RWPE1 (cell line): ENCODE results near the gene PHLDA3.
"Not testable (repeated sequence)": the region's sequence is repeated elsewhere in the genome, so short reads cannot be mapped to it uniquely, and the experiment has no call there.

Experiments
- CTCF ChIA-PET: fragments of 350-600 bp; sonication (Branson Sonifier 250); formaldehyde crosslinking; extraction: SDS; loops from one replicate; lab custom pipeline; 2021; lab: Yijun Ruan, JAX
- POLR2A ChIA-PET: fragments of 400-600 bp; formaldehyde crosslinking; extraction: SDS; loops from one replicate; lab custom pipeline; 2020; ENCODE audit warnings: antibody characterized with exemption; ENCODE audit not compliant: low non-redundant PET; lab: Yijun Ruan, JAX
- DNase-seq: peaks from one replicate; pipeline ENCODE4 v3.0.0; 2012; ENCODE audit warnings: low spot score
- H3K27ac ChIP-seq: fragments of 450-650 bp; 2 replicates; pipeline ENCODE4 v1.5.1; 2017
- CTCF ChIP-seq: fragments of 450-650 bp; conservative IDR thresholded peaks from 2 replicates; pipeline ENCODE4 v1.5.1; 2017; ENCODE audit warnings: low read depth, mild to moderate bottlenecking

Gene PHLDA3

GRCh38 chr1:201479201-201479730 is 10.3 kb upstream of the PHLDA3 start:
- no peak for TF ChIP-seq CTCF
- CTCF ChIA-PET: interaction anchor here (0.6 to 22.3 kb wide), 3 partner anchors 23 to 43 kb away, joined by 3 to 464 read pairs (median 29); partner anchors contain the start of gene CSRP1
- POLR2A ChIA-PET: no interaction called here
- H3K27ac ChIP-seq: peak overlapping the region; percentile 40; the same call in 1 of the 2 replicates
- no peak for DNase-seq

GRCh38 chr1:201478666-201479065 is 9.7 kb upstream of the PHLDA3 start:
- CTCF ChIA-PET: interaction anchor here (4.9 to 22.3 kb wide), 2 partner anchors 33 to 43 kb away, joined by 29 to 464 read pairs; partner anchors contain the start of gene CSRP1

DNA sequence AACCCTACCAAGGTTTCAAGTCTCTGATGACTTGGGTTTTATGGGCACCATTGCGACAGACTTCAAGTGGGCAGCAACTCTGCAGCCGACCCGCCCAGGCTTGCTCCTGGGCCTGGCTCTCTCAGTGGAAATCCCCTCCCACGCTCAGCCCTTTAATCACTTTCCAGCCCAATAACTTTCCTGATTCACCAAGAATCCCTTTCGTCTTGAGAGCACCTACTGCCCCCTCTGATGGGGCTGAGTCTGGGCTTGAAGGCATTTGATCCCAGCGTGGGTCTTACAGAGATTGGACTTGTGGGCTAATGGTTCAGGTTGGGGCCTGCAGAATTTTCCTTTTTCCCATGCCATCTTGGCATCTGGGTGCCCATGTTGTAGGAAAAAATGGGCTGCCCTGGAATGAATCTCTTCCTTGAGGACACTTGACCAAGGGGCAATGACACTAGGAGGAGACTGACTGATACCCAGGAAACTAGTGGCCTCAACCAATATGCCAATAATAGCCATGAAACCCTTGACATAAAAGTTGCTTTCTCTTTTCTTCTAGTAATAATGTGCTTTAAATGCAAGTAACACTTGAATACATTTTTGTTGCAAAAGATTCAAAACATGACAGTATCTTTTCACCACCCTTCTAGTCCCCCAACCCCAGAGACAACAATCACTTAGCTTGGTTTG is 7.8 kb upstream of the PHLDA3 start:
- H3K27ac ChIP-seq: peak overlapping the region; percentile 97
- TF ChIP-seq CTCF: no peak
- CTCF ChIA-PET: interaction anchor here (0.5 to 3.1 kb wide), 7 partner anchors 10 to 258 kb away, joined by 3 to 15 read pairs (median 4); no protein-coding TSS in a partner anchor
- peak; percentile 93 for DNase-seq
- POLR2A ChIA-PET: interaction anchor here (0.7 to 1.2 kb wide), 2 partner anchors 12 to 19 kb away, joined by 4 to 6 read pairs; no protein-coding TSS in a partner anchor

More at GRCh38 chr1:201478666-201479065, 9.7 kb upstream of the PHLDA3 start:
- POLR2A ChIA-PET, DNase-seq, H3K27ac ChIP-seq: not testable (repeated sequence)

DNA sequence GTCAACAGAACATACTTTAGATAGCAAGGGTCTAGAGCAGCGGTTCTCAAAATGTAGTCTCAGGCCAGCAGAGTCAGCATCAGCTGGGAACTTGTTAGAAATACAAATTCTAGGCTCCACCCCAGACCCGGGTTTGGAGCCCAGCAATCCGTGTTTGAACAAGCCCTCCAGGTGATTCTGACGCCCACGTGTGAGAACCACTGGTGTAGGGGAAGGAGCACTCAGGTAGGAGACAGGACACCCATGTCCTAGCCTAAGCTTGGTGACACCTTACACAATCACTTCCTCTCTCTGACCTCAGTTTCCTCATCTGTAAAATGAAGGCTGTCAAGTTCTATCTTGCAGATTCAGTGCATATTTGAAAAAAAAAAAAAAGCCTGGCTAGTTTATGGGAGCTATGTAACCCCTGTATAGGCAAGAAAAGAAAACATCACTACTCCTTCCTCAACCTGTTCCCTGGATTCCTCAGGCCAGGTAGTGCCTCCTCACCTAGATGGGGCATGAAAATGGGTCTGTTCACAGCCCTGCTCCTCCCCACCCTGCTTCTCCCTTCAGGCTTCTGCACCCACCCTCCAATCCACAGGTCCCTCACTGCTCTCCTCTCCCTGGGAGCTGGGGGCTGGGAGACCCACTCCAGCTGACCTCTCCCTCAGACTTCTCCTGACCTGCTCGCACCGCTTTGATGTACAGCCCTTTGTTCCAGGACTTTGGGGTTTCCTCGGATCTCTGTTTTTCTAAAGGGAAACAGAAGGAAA is 7.1 kb upstream of the PHLDA3 start:
- ChIA-PET CTCF (interaction anchor here (0.5 to 3.1 kb wide), 7 partner anchors 10 to 690 kb away, joined by 3 to 15 read pairs (median 4); no protein-coding TSS in a partner anchor), POLR2A (interaction anchor here (0.7 to 1.2 kb wide), 2 partner anchors 11 to 20 kb away, joined by 4 to 6 read pairs; no protein-coding TSS in a partner anchor)
- TF ChIP-seq CTCF: no peak
- peak overlapping the region; percentile 97 for H3K27ac ChIP-seq
- DNase-seq: peak; percentile 69

DNA sequence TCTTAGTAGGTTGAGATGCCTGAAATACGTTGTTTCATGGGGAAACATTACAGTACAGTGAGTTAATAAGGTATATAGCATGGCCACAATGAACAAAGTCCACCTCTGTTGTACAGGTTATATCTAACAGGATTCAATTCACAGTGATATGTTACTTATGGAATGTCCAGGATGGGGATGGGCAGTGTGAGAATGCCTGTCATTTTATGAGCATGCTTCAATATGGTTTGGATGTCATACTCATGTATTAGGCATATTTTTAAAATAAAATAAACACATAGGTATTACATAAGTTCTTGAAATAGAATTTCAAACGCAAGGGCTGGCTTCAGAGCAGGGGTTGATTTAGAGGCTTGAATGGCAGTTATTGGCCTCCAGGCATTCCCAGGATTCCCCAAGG is 6.1 kb upstream of the PHLDA3 start:
- CTCF ChIA-PET: interaction anchor here (0.5 to 3.1 kb wide), 2 partner anchors 25 to 37 kb away, joined by 3 to 15 read pairs; no protein-coding TSS in a partner anchor
- peak overlapping the region; percentile 97 for H3K27ac ChIP-seq
- POLR2A ChIA-PET: no interaction called here
- TF ChIP-seq CTCF: no peak
- peak; percentile 82 for DNase-seq

GRCh38 chr1:201473296-201473695 is 4.3 kb upstream of the PHLDA3 start:
- peak overlapping the region; percentile 84; the same call in 1 of the 2 replicates for H3K27ac ChIP-seq
- CTCF ChIA-PET: no interaction called here
- no peak for TF ChIP-seq CTCF
- DNase-seq: no peak
- POLR2A ChIA-PET: no interaction called here

DNA sequence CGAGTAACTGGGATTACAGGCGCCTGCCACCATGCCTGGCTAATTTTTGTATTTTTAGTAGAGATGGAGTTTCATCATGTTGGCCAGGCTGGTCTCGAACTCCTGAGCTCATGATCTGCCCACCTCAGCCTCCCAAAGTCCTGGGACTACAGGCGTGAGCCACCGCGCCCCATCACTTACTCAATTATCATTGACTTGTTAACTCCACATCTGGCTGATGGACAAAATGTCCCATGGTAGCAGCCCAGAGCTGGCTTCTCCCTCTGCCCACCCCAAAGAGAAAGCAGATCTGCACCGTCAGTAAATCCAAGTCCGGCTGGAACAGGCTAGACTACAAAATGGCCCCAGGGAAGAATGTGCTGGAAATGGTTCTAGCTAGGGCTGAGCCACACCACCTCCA is 3.3 kb upstream of the PHLDA3 start:
- CTCF ChIA-PET: interaction anchor here (0.6 to 0.7 kb wide), 2 partner anchors 33 to 182 kb away, joined by 3 to 4 read pairs; no protein-coding TSS in a partner anchor
- DNase-seq, POLR2A ChIA-PET: not testable (repeated sequence)
- H3K27ac ChIP-seq: peak overlapping the region; percentile 84
